SK-N-MC (cell line): ENCODE measurements around the gene ADAM33.

ENCODE experiments used
- EZH2 ChIP-seq: fragments of 200-600 bp; sonication (generic); IDR thresholded peaks from one replicate; pipeline ENCODE4 v1.6.1; 2017; ENCODE audit warnings: antibody characterized with exemption
- POLR2AphosphoS5 ChIP-seq: IDR thresholded peaks from 2 replicates; pipeline ENCODE4 v1.6.1; 2012; ENCODE audit warnings: mild to moderate bottlenecking, low read depth, low read length, borderline replicate concordance

- TF ChIP-seq EZH2: no peak
- TF ChIP-seq POLR2AphosphoS5: no peak
These were observed 984 bp downstream of the ADAM33 start for GRCh38 chr20:3680701-3681351.
